Hypothalamus (tissue), 51 donors: ENCODE measurements around the gene SOWAHA.
A peak's percentile ranks its signal among the peaks of the same experiment; 100 is the strongest.
"Not testable (repeated sequence)": the region's sequence is repeated elsewhere in the genome, so short reads cannot be mapped to it uniquely, and the experiment has no call there.

Source experiments
- DNase-seq, 51 donors: peaks; one replicate each; lab custom pipeline; 2025; lab: John Stamatoyannopoulos, UW

The SOWAHA gene

DNA sequence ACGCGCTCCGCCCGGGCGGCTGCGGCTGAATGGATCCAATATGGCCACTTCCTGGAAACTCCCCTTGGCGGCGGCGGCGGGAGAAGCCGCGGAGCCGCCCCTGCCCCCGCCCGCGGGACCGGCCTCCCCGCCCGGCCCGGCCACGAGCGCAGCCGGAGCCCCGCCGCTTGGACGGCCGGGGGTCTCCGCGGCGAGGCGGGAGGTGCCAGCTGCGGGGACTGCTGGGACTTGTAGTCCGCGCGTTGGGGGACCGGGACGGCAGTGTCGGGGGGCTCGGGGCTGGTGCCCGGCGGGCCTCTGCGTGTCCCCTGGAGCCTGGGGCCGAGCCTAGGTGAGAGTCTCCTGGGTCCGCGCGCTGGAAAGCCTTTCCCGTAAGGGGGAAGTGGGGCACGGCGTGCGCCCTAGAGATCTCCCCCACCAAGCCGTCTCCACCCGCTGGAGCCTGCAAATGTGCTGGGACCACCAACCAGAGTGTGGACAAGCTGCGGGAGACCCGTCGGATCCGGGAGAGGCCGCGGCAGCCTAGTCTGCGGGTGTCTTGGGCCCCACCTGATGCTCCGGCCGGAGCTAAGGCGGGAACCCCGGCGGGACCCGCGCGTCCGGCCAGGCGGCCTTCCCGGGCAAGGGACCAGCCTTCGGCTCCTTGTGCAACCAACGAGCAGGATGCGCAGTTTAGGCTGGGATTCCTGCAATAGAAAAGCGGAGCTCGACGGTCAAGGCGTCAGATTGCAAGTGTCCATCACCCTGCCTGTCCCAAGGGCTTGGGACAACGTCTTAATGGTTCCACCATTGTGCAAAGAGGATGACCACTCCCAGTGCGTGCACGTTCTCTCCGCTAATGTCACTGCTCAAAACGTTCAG lies 35.7 kb upstream of the SOWAHA start, which contains the start of gene SEPTIN8:
SEPTIN8 (minus strand) TSS at position 31 of the 861 bp plus-strand sequence. CDS start 102 bp downstream, outside the sequence.
- DNase-seq = peak in 39 of 51 donors; percentile 36 to 83 (median 62)

DNA sequence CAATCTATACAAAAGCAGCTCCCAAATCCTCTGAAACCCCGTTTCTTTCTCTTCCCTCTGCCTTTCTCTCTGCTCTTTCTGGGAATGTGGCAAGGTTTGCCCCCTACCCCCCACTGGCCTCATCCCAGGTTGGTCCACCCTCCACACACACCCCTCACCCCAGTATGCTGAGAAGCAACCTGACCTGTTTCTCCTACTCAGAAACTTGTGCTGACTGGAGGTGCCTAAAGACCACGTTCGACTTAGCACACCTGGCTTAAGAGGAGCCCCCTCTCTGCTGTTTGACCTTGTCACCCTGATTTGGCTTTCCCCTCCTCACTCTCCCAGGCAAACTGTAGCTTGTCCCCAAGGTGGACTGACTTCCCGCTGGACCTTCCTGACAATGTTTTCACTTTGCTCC lies 35.0 kb upstream of the SOWAHA start:
- peak in 1 of 51 donors; percentile 57 for DNase-seq

DNA sequence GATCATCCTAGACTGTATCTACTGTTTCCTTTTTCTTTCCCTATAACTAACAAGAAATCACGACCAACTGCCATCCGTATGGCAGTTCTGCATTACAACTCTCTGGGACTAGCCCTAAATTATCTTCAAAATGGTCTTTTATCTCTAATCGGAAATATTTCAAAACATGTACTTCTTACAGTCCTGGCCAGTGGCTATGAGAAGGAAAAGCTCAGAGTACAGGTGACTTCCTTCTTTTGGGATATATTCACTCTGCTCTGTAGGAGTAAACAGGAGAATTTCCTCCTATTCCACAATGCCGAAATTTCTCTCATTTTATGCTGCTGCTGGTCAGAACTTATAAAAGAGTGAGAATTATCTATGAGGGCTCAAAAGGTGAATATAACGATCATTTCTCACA lies 34.2 kb upstream of the SOWAHA start:
- DNase-seq = no peak

DNA sequence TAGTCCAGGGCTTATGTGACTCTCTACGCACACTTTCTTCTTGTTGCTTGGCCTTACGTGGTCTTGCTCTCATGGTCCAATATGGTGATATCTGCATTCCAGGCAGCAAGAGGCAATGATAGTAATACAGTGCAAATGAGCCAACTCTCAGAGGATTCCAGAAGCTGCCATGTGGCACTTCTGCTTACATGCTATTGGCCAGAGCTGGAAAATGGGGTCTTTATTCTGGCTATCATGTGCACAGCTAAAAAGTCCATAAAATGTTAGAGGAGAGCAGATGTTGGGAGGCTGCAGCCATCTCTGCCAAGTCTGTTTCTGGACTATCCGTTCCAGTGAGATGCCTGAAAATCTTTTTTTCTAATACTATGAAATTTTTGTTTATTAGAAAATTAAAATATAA lies 33.1 kb upstream of the SOWAHA start:
- peak in 29 of 51 donors; percentile 26 to 88 (median 48) for DNase-seq

DNA sequence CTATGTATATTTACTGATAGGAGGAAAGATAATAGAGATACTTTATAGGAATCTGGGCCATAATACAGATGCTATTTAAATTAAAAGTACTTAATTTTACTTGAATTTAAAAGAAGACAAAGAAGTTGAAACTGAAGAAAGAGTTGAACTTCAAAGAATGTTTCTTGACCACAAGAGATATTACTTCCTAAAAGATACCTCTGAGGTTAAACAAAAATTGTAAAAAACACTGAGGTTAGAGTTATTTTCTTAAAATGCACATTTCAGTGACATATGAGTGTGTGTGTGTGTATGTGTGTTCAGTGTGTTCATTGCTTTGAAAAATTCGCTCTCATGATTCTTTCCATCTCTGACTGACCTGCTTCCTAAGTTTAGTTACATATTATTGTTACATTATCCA lies 32.5 kb upstream of the SOWAHA start:
- no peak for DNase-seq

GRCh38 chr5:132781029-132781428 lies 32.1 kb upstream of the SOWAHA start:
- no peak for DNase-seq

DNA sequence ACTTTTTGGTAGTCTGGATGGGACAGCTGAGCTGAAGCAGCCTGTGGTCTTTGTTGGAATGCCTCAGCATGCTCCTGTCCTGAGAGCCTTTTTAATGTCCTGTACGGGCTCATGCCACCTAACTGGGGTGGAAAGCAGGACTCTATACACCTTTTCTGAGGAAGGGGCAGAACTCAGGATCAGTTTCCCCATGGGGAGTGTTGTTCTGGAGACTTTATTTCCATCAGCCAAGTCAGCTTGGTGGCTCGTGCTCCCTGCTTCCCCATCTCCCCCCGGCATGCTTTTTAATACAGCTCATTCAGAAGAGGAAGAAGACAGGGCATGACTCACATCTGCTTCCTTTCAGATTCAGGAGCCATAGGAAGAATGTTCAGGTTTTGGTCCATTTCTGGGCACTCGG lies 31.0 kb upstream of the SOWAHA start:
- DNase-seq = peak in 3 of 51 donors; percentile 13 to 32 (median 25)

GRCh38 chr5:132785365-132785764 lies 27.7 kb upstream of the SOWAHA start:
- DNase-seq = no peak

- no peak for DNase-seq
Observed at GRCh38 chr5:132785864-132786263, 27.2 kb upstream of the SOWAHA start.

GRCh38 chr5:132787076-132787475 lies 26.0 kb upstream of the SOWAHA start:
- no peak for DNase-seq

DNA sequence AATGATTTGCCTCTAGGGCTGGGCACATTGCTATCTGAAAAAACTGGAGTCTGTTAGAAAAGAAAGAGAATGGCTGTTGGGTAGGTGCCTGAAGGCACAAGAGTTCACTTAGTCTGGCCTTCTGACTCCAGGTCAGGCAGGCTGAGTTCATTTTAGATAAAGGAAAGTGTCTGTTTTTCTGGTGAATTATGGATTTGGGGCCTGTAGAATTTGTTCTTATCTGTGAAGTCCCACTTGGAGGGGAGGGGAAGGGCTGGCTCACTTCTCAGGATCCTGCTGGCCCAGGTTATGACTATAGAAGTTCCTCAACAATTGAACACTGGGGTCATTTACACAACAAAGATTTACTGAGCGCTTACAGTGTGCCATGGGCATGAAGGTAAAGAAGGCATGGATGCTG lies 24.6 kb upstream of the SOWAHA start:
- DNase-seq = no peak

GRCh38 chr5:132788990-132789886 lies 23.9 kb upstream of the SOWAHA start:
- no peak for DNase-seq

GRCh38 chr5:132790201-132790865 lies 22.8 kb upstream of the SOWAHA start:
- DNase-seq = peak in 17 of 51 donors; percentile 21 to 71 (median 43)

- DNase-seq = no peak
Observed at GRCh38 chr5:132791026-132791425, 22.1 kb upstream of the SOWAHA start.

- peak in 18 of 51 donors; percentile 26 to 78 (median 44) for DNase-seq
Observed at GRCh38 chr5:132797651-132798050, 15.5 kb upstream of the SOWAHA start.

- no peak for DNase-seq
Observed at GRCh38 chr5:132799392-132799791, 13.7 kb upstream of the SOWAHA start.

- peak in 13 of 51 donors; percentile 10 to 86 (median 41) for DNase-seq
Observed at GRCh38 chr5:132800545-132800944, 12.6 kb upstream of the SOWAHA start.

DNA sequence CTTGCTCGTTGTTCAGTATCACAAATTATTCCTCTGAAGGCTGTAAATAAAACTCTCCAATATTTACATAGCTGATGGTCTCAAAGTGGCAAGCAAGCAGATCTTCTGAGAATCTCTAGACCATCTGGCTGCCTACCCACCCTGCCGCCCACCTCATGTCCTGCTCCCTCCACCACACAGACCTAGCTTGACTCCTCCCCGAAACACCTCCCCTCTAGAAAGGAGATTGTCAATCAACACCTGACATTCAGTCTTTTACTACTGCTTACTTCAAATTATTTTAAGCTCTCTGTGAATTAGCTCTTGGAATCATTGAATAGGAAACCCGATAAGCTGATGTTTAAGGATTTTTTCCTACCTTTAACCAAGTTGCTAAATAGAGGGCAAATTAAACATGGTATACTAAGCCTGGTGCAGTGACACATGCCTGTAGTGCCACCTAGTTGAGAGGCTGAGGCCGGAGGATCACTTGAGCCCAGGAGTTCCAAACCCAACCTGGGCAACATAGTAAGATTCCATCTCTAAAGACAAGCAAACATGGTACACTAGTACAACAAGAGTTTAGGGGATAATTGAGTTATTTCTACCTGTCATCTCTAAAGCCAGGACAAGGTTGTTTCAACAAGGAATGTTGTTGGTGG lies 10.9 kb upstream of the SOWAHA start:
- peak in 1 of 51 donors; percentile 15 for DNase-seq

- not testable (repeated sequence) for DNase-seq
Observed at GRCh38 chr5:132802685-132803066, 10.4 kb upstream of the SOWAHA start.

- not testable (repeated sequence) for DNase-seq
Observed at GRCh38 chr5:132804219-132804618, 8.9 kb upstream of the SOWAHA start.
